ENCODE data around the gene TREM2.

TREM2 gene

GRCh38 chr6:41200901-41201763 is 38.2 kb upstream of the TREM2 start, which contains the start of gene TREML2:
TSS of gene TREML2 (minus strand) at chr6:41201149. CDS start at chr6:41201008, 141 bp downstream.
- no peak for ATAC-seq
- TF ChIP-seq ZC3H10 (CRISPR knock-in tag; IDR thresholded peaks at IDR 0.05) (no peak), ISL1 (CRISPR knock-in tag; IDR thresholded peaks at IDR 0.05) (no peak), ZNF70 (CRISPR knock-in tag; IDR thresholded peaks at IDR 0.05) (no peak), ZNF8 (CRISPR knock-in tag; IDR thresholded peaks at IDR 0.05) (no peak), TCF4 (CRISPR knock-in tag; IDR thresholded peaks at IDR 0.05; ENCODE audit: borderline replicate concordance) (no peak), CREB5 (CRISPR knock-in tag; IDR thresholded peaks at IDR 0.05; ENCODE audit: low read depth) (no peak), PPARA (CRISPR knock-in tag; IDR thresholded peaks at IDR 0.05; ENCODE audit: borderline replicate concordance) (no peak), SNAI2 (CRISPR knock-in tag; IDR thresholded peaks at IDR 0.05) (no peak), ZFP3 (CRISPR knock-in tag; IDR thresholded peaks at IDR 0.05) (no peak), GLIS3 (CRISPR knock-in tag; IDR thresholded peaks at IDR 0.05) (no peak), ESRRG (CRISPR knock-in tag; IDR thresholded peaks at IDR 0.05) (no peak), CSDC2 (CRISPR knock-in tag; IDR thresholded peaks at IDR 0.05) (no peak), RARB (CRISPR knock-in tag; IDR thresholded peaks at IDR 0.05) (no peak), POU6F1 (CRISPR knock-in tag; IDR thresholded peaks at IDR 0.05; ENCODE audit: borderline replicate concordance, low read depth) (no peak), ZFP30 (CRISPR knock-in tag; IDR thresholded peaks at IDR 0.05) (no peak), ARNTL (CRISPR knock-in tag; IDR thresholded peaks at IDR 0.05; ENCODE audit: borderline replicate concordance, low read depth) (no peak), OSR1 (CRISPR knock-in tag; IDR thresholded peaks at IDR 0.05) (no peak)
- TF ChIP-seq, protein P1, sequence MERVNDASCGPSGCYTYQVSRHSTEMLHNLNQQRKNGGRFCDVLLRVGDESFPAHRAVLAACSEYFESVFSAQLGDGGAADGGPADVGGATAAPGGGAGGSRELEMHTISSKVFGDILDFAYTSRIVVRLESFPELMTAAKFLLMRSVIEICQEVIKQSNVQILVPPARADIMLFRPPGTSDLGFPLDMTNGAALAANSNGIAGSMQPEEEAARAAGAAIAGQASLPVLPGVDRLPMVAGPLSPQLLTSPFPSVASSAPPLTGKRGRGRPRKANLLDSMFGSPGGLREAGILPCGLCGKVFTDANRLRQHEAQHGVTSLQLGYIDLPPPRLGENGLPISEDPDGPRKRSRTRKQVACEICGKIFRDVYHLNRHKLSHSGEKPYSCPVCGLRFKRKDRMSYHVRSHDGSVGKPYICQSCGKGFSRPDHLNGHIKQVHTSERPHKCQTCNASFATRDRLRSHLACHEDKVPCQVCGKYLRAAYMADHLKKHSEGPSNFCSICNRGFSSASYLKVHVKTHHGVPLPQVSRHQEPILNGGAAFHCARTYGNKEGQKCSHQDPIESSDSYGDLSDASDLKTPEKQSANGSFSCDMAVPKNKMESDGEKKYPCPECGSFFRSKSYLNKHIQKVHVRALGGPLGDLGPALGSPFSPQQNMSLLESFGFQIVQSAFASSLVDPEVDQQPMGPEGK (CRISPR knock-in tag; IDR thresholded peaks at IDR 0.05; ENCODE audit: borderline replicate concordance) = no peak
- TF ChIP-seq, protein P2, sequence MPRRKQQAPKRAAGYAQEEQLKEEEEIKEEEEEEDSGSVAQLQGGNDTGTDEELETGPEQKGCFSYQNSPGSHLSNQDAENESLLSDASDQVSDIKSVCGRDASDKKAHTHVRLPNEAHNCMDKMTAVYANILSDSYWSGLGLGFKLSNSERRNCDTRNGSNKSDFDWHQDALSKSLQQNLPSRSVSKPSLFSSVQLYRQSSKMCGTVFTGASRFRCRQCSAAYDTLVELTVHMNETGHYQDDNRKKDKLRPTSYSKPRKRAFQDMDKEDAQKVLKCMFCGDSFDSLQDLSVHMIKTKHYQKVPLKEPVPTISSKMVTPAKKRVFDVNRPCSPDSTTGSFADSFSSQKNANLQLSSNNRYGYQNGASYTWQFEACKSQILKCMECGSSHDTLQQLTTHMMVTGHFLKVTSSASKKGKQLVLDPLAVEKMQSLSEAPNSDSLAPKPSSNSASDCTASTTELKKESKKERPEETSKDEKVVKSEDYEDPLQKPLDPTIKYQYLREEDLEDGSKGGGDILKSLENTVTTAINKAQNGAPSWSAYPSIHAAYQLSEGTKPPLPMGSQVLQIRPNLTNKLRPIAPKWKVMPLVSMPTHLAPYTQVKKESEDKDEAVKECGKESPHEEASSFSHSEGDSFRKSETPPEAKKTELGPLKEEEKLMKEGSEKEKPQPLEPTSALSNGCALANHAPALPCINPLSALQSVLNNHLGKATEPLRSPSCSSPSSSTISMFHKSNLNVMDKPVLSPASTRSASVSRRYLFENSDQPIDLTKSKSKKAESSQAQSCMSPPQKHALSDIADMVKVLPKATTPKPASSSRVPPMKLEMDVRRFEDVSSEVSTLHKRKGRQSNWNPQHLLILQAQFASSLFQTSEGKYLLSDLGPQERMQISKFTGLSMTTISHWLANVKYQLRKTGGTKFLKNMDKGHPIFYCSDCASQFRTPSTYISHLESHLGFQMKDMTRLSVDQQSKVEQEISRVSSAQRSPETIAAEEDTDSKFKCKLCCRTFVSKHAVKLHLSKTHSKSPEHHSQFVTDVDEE (CRISPR knock-in tag; IDR thresholded peaks at IDR 0.05) = no peak

- no peak for ATAC-seq
These were observed 37.5 kb upstream of the TREM2 start for GRCh38 chr6:41200296-41200900.

More at GRCh38 chr6:41200296-41200900, 37.5 kb upstream of the TREM2 start:
- no peak for TF ChIP-seq ZC3H10 (CRISPR knock-in tag; IDR thresholded peaks at IDR 0.05)
- no peak for TF ChIP-seq OSR1 (CRISPR knock-in tag; IDR thresholded peaks at IDR 0.05)
- TF ChIP-seq CREB5 (CRISPR knock-in tag; IDR thresholded peaks at IDR 0.05; ENCODE audit: low read depth) = no peak
- TF ChIP-seq BACH2 (CRISPR knock-in tag; IDR thresholded peaks at IDR 0.05; ENCODE audit: borderline replicate concordance) = no peak
- TF ChIP-seq PPARA (CRISPR knock-in tag; IDR thresholded peaks at IDR 0.05; ENCODE audit: borderline replicate concordance) = no peak
- no peak for TF ChIP-seq ZNF8 (CRISPR knock-in tag; IDR thresholded peaks at IDR 0.05)
- no peak for TF ChIP-seq ZNF70 (CRISPR knock-in tag; IDR thresholded peaks at IDR 0.05)
- TF ChIP-seq, protein P1 (CRISPR knock-in tag; IDR thresholded peaks at IDR 0.05; ENCODE audit: borderline replicate concordance) = no peak
- TF ChIP-seq SNAI2 (CRISPR knock-in tag; IDR thresholded peaks at IDR 0.05) = no peak
- no peak for TF ChIP-seq ARNTL (CRISPR knock-in tag; IDR thresholded peaks at IDR 0.05; ENCODE audit: borderline replicate concordance, low read depth)
- TF ChIP-seq ZNF565 (CRISPR knock-in tag; conservative IDR thresholded peaks at IDR 0.05; ENCODE audit: low read depth) = no peak
- TF ChIP-seq ESRRG (CRISPR knock-in tag; IDR thresholded peaks at IDR 0.05) = no peak
- TF ChIP-seq CSDC2 (CRISPR knock-in tag; IDR thresholded peaks at IDR 0.05) = no peak
- no peak for TF ChIP-seq POU6F1 (CRISPR knock-in tag; IDR thresholded peaks at IDR 0.05; ENCODE audit: borderline replicate concordance, low read depth)
- TF ChIP-seq CSRNP3 (CRISPR knock-in tag; IDR thresholded peaks at IDR 0.05) = no peak

Measured in SK-N-SH treated with all-trans-retinoic acid at 6 μM for 48 hours (cell line).